Effector memory CD8-positive, alpha-beta T cell (primary cell): Measurements from ENCODE around the gene GNA15.
"Not testable (repeated sequence)": the region's sequence is repeated elsewhere in the genome, so short reads cannot be mapped to it uniquely, and the experiment has no call there.

Experiments used
- ATAC-seq: fragments of 150-1000 bp; cut with Tn5 transposase; replicated peaks from 2 replicates; pipeline ENCODE4 v1.10.0; 2021; ENCODE audit warnings: mild to moderate bottlenecking, moderate library complexity
- DNase-seq, 3 experiments: peaks; one replicate each; pipeline ENCODE4 v3.0.0; 2021
- H3K27ac Mint-ChIP-seq, 2 donors: one replicate each; pipeline ENCODE4 v1.8.0; 2022; ENCODE audit warnings: mild to moderate bottlenecking in 2 of 2, mixed read lengths in 2 of 2, moderate library complexity in 2 of 2
- H3K27me3 Mint-ChIP-seq, 2 donors: one replicate each; pipeline ENCODE4 v1.8.0; 2022; ENCODE audit warnings: mixed read lengths in 2 of 2
- H3K36me3 Mint-ChIP-seq: one replicate; pipeline ENCODE4 v1.8.0; 2022; ENCODE audit warnings: mild to moderate bottlenecking, moderate library complexity, mixed read lengths; ENCODE audit not compliant: insufficient read depth
- H3K4me1 Mint-ChIP-seq, 2 donors: one replicate each; pipeline ENCODE4 v1.8.0; 2022; ENCODE audit warnings: low read depth in 2 of 2, mixed read lengths in 2 of 2
- H3K4me3 Mint-ChIP-seq, 2 donors: one replicate each; pipeline ENCODE4 v1.8.0; 2022; ENCODE audit warnings: mild to moderate bottlenecking in 2 of 2, mixed read lengths in 2 of 2, moderate library complexity in 2 of 2
- H3K9me3 Mint-ChIP-seq, 2 donors: one replicate each; pipeline ENCODE4 v1.8.0; 2022; ENCODE audit warnings: mixed read lengths in 2 of 2

The GNA15 gene

DNA sequence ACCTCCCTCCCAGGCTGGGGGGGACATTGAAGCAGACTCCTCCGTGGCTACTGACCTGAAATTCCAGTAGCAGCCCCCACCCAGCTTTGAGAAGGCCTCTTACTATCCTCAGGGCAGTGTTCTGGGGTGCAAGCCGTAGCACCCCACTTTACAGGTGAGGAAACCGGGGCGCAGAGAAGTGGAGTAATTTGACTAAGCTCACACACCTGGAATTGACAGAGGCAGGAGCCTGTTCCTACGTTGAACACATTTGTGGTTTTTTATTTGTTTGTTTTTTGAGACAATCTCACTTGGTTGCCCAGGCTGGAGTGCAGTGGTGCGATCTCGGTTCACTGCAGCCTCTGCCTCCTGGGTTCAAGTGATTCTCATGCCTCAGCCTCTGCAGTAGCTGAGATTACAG is 28.1 kb downstream of the GNA15 start:
- Mint-ChIP-seq H3K9me3 (peaks cover 0 to 3% of the 10 kb centered on the region in 2 donors), H3K27me3 (no peaks in the 10 kb centered on the region), H3K4me1 (peaks cover 12% of the 10 kb centered on the region in 2 donors), H3K36me3 (peaks cover 30% of the 10 kb centered on the region), H3K4me3 (no peak overlapping the region), H3K27ac (no peak overlapping the region)
- DNase-seq (no peak), ATAC-seq (no peak)

- H3K4me1 Mint-ChIP-seq: peaks cover 12% of the 10 kb centered on the region in 2 donors
- H3K9me3 Mint-ChIP-seq: no peaks in the 10 kb centered on the region
- H3K27me3 Mint-ChIP-seq: no peaks in the 10 kb centered on the region
- peaks cover 20% of the 10 kb centered on the region for H3K36me3 Mint-ChIP-seq
- ATAC-seq: no peak
- no peak overlapping the region for H3K27ac Mint-ChIP-seq
- DNase-seq: no peak
- no peak overlapping the region for H3K4me3 Mint-ChIP-seq
These were observed 31.9 kb downstream of the GNA15 start for GRCh38 chr19:3167533-3168272.

- ATAC-seq: no peak
- H3K4me1 Mint-ChIP-seq: peaks cover 10 to 13% of the 10 kb centered on the region in 2 donors
- peaks cover 4% of the 10 kb centered on the region for H3K36me3 Mint-ChIP-seq
- H3K9me3 Mint-ChIP-seq: no peaks in the 10 kb centered on the region
- no peak for DNase-seq
- peak overlapping the region in 1 of 2 donors; percentile 12 for H3K27ac Mint-ChIP-seq
- no peak overlapping the region for H3K4me3 Mint-ChIP-seq
- no peaks in the 10 kb centered on the region for H3K27me3 Mint-ChIP-seq
These were observed 36.2 kb downstream of the GNA15 start for GRCh38 chr19:3171894-3172672.

- peaks cover 13 to 16% of the 10 kb centered on the region in 2 donors for H3K4me1 Mint-ChIP-seq
- not testable (repeated sequence) for H3K9me3 Mint-ChIP-seq, H3K27ac Mint-ChIP-seq, ATAC-seq, DNase-seq, H3K36me3 Mint-ChIP-seq, H3K27me3 Mint-ChIP-seq, H3K4me3 Mint-ChIP-seq
These were observed 36.8 kb downstream of the GNA15 start for GRCh38 chr19:3172673-3173000.

- no peaks in the 10 kb centered on the region for H3K9me3 Mint-ChIP-seq
- DNase-seq: peak; percentile 35 to 49 (median 40)
These were observed 40.2 kb downstream of the GNA15 start for GRCh38 chr19:3175781-3176714.

GRCh38 chr19:3176715-3177501 is 41.1 kb downstream of the GNA15 start:
- DNase-seq (peak; percentile 65 to 70 (median 66)), ATAC-seq (peak; percentile 67)
- Mint-ChIP-seq H3K27ac (peak overlapping the region; percentile 97 to 99), H3K4me3 (peak overlapping the region; percentile 86 to 90), H3K36me3 (peaks cover 40% of the 10 kb centered on the region), H3K27me3 (no peaks in the 10 kb centered on the region), H3K9me3 (no peaks in the 10 kb centered on the region), H3K4me1 (peaks cover 27 to 28% of the 10 kb centered on the region in 2 donors)

More at GRCh38 chr19:3175781-3176714, 40.2 kb downstream of the GNA15 start:
- ATAC-seq: no peak
- H3K36me3 Mint-ChIP-seq: peaks cover 31% of the 10 kb centered on the region
- no peaks in the 10 kb centered on the region for H3K27me3 Mint-ChIP-seq
- H3K4me1 Mint-ChIP-seq: peaks cover 24 to 26% of the 10 kb centered on the region in 2 donors
- peak overlapping the region; percentile 97 to 99 for H3K27ac Mint-ChIP-seq
- peak overlapping the region; percentile 86 to 90 for H3K4me3 Mint-ChIP-seq

GRCh38 chr19:3178377-3178972 is 42.6 kb downstream of the GNA15 start, which contains the start of gene S1PR4:
TSS of gene S1PR4 (plus strand) at chr19:3178769. CDS start at chr19:3178793, 24 bp downstream.
- DNase-seq (peak; percentile 62 to 70 (median 65)), ATAC-seq (peak; percentile 74)
- Mint-ChIP-seq H3K4me1 (peaks cover 34 to 35% of the 10 kb centered on the region in 2 donors), H3K27ac (peak within 1 kb of the TSS; percentile 96 to 98), H3K4me3 (peak within 1 kb of the TSS; percentile 89 to 98), H3K36me3 (peaks cover 54% of the 10 kb centered on the region), H3K27me3 (no peaks in the 10 kb centered on the region), H3K9me3 (no peaks in the 10 kb centered on the region)

- Mint-ChIP-seq H3K36me3 (peaks cover 61% of the 10 kb centered on the region), H3K4me1 (peaks cover 40% of the 10 kb centered on the region in 2 donors), H3K9me3 (no peaks in the 10 kb centered on the region), H3K27me3 (no peaks in the 10 kb centered on the region), H3K4me3 (peak overlapping the region; percentile 89 to 98), H3K27ac (peak overlapping the region; percentile 96 to 98)
- peak; percentile 29 for ATAC-seq
- DNase-seq: peak in 1 of 3 experiments; percentile 19
These were observed 43.3 kb downstream of the GNA15 start for GRCh38 chr19:3178973-3179738.

GRCh38 chr19:3179739-3180293 is 44.0 kb downstream of the GNA15 start:
- Mint-ChIP-seq H3K27me3 (no peaks in the 10 kb centered on the region), H3K27ac (peak overlapping the region; percentile 96 to 98), H3K4me3 (peak overlapping the region; percentile 89 to 98), H3K9me3 (no peaks in the 10 kb centered on the region), H3K4me1 (peaks cover 46 to 47% of the 10 kb centered on the region in 2 donors), H3K36me3 (peaks cover 67% of the 10 kb centered on the region)
- peak; percentile 5 for ATAC-seq
- no peak for DNase-seq

DNA sequence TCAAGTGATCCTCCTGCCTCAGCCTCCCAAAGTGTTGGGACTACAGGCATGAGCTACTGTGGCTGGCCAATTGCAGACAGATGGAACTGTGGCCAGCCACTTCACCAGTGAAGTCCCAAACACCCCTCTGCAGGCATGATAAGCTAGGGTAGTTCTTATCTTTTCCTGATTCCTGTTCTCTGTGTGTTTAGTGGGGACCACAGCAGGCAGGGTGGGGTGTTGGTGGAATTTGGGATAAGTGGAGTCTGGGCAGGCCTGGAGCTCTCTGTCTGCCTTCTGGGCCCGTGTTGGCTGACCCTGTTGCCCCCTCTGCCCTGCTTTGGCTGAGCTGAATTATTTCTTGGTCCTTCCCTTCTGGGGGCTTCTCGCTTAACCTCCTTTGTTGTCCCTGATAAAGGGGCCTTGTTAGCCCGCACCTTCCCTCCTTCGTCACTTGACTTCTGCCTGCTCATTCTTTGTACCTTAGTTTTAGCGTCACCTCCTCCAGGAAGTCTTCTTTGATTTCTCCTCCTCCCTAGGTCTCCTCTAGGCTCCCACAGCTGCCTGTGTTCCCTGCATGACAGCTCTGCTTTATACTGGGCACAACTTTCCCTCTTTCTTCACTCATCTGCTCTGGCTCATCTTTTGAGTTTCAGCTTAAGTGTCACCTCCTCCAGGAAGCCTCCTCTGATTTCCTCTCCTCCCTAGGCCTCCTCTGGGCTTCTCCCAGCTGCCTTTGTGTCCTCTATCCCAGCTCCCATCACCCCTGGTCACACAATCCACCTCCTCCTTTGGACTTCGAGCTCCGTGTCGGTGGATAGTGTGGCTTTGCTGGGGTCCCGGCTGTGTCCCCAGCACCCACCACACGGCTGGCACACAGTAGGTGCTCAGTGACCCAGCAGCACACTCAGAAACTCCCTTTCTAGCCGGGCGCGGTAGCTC is 48.1 kb downstream of the GNA15 start:
- Mint-ChIP-seq H3K27ac (peak overlapping the region; percentile 88 to 98), H3K9me3 (no peaks in the 10 kb centered on the region), H3K4me1 (peaks cover 60 to 62% of the 10 kb centered on the region in 2 donors), H3K36me3 (peaks cover 74% of the 10 kb centered on the region), H3K4me3 (peak overlapping the region; percentile 89 to 95), H3K27me3 (no peaks in the 10 kb centered on the region)
- ATAC-seq (no peak), DNase-seq (no peak)
